Neural progenitor cell (in vitro differentiated cells): ENCODE measurements around the gene UACA. TPM values are rescaled to one million over a fixed set of nuclear protein-coding genes. Genes with fewer than 3 reads are reported as not detected.

Experiments used
- DNase-seq: peaks from one replicate; pipeline ENCODE4 v3.0.0-alpha.2; 2016; ENCODE audit warnings: low spot score
- H2AFZ ChIP-seq: fragments of 200-600 bp; sonication (generic); replicated peaks from 2 replicates; pipeline ENCODE4 v1.6.1; 2016; ENCODE audit warnings: antibody characterized with exemption
- H3F3A ChIP-seq: fragments of 200-600 bp; sonication (generic); 2 replicates; pipeline ENCODE4 v1.6.1; 2016; ENCODE audit warnings: antibody characterized with exemption, low read depth
- H3K27ac ChIP-seq: fragments of 200-600 bp; sonication (generic); 2 replicates; pipeline ENCODE4 v1.5.1; 2016; ENCODE audit warnings: mild to moderate bottlenecking
- H3K27me3 ChIP-seq: fragments of 200-600 bp; sonication (generic); 2 replicates; pipeline ENCODE4 v1.6.1; 2016; ENCODE audit warnings: mild to moderate bottlenecking, moderate library complexity
- H3K36me3 ChIP-seq: fragments of 200-600 bp; sonication (generic); 2 replicates; pipeline ENCODE4 v1.5.1; 2016
- H3K4me1 ChIP-seq: fragments of 200-600 bp; sonication (generic); 2 replicates; pipeline ENCODE4 v1.6.1; 2016; ENCODE audit warnings: mixed run types
- H3K4me2 ChIP-seq: fragments of 200-600 bp; sonication (generic); 2 replicates; pipeline ENCODE4 v1.6.1; 2016
- H3K4me3 ChIP-seq: fragments of 200-600 bp; sonication (generic); 2 replicates; pipeline ENCODE4 v1.5.1; 2016
- H3K79me2 ChIP-seq: fragments of 200-600 bp; sonication (generic); 2 replicates; pipeline ENCODE4 v1.6.1; 2016; ENCODE audit warnings: low read depth
- H3K9ac ChIP-seq: fragments of 200-600 bp; sonication (generic); 2 replicates; pipeline ENCODE4 v1.6.1; 2016
- H3K9me3 ChIP-seq: fragments of 200-600 bp; sonication (generic); 2 replicates; pipeline ENCODE4 v1.5.1; 2016; ENCODE audit warnings: low read depth
- H4K20me1 ChIP-seq: fragments of 200-600 bp; sonication (generic); 2 replicates; pipeline ENCODE4 v1.6.1; 2016; ENCODE audit warnings: low read depth
- H3K27ac Mint-ChIP-seq: 3 replicates; pipeline ENCODE4 v1.8.0; 2021; ENCODE audit warnings: mixed read lengths
- H3K27me3 Mint-ChIP-seq: 2 replicates; pipeline ENCODE4 v1.8.0; 2022; ENCODE audit warnings: low read depth, mild to moderate bottlenecking, inconsistent platforms, moderate library complexity, mixed read lengths; ENCODE audit not compliant: insufficient read depth
- H3K36me3 Mint-ChIP-seq: 3 replicates; pipeline ENCODE4 v1.8.0; 2021; ENCODE audit warnings: mixed read lengths
- H3K4me1 Mint-ChIP-seq: 3 replicates; pipeline ENCODE4 v1.8.0; 2021; ENCODE audit warnings: mixed read lengths
- H3K4me3 Mint-ChIP-seq: 3 replicates; pipeline ENCODE4 v1.8.0; 2021; ENCODE audit warnings: mild to moderate bottlenecking, moderate library complexity, mixed read lengths
- H3K9me3 Mint-ChIP-seq: 3 replicates; pipeline ENCODE4 v1.8.0; 2020; ENCODE audit warnings: mixed read lengths
- CTCF ChIP-seq: fragments of 200-600 bp; sonication (generic); IDR thresholded peaks from 2 replicates; pipeline ENCODE4 v1.5.1; 2017; ENCODE audit warnings: antibody characterized with exemption, mild to moderate bottlenecking
- EZH2 ChIP-seq: fragments of 200-600 bp; sonication (generic); IDR thresholded peaks from 2 replicates; pipeline ENCODE4 v1.6.1; 2017; ENCODE audit warnings: antibody characterized with exemption, mild to moderate bottlenecking, moderate library complexity
- EZH2phosphoT487 ChIP-seq: fragments of 200-600 bp; sonication (generic); IDR thresholded peaks from 2 replicates; pipeline ENCODE4 v1.6.1; 2017; ENCODE audit warnings: antibody characterized with exemption
- total RNA-seq: library from RNA; depleted of rRNA; stranded (reverse); fragments of >200 nt; gene quantifications from 2 replicates; pipeline ENCODE4 v1.2.3, GENCODE V29; 2015; ENCODE audit warnings: low replicate concordance

UACA gene
- total RNA-seq, 1 donor from 2014 or later, result 70.0 TPM

- Mint-ChIP-seq H3K9me3 (no peaks in the 10 kb centered on the region), H3K27me3 (no peaks in the 10 kb centered on the region), H3K4me3 (no peak overlapping the region), H3K4me1 (peaks cover 35% of the 10 kb centered on the region), H3K27ac (no peak overlapping the region), H3K36me3 (no peaks in the 10 kb centered on the region)
- Histone ChIP-seq H3K36me3 (no peaks in the 10 kb centered on the region), H3K9ac (no peak overlapping the region), H4K20me1 (no peaks in the 10 kb centered on the region), H3K4me3 (no peak overlapping the region), H3K4me1 (peaks cover 34% of the 10 kb centered on the region), H3F3A (no peaks in the 10 kb centered on the region), H3K9me3 (no peaks in the 10 kb centered on the region), H2AFZ (no peak overlapping the region), H3K79me2 (peaks cover 32% of the 10 kb centered on the region), H3K27ac (no peak overlapping the region), H3K27me3 (no peaks in the 10 kb centered on the region), H3K4me2 (no peak overlapping the region)
- no peak for DNase-seq
- no peak for TF ChIP-seq CTCF
- TF ChIP-seq EZH2phosphoT487, result no peak
- no peak for TF ChIP-seq EZH2
These were observed 51.1 kb downstream of the UACA start for GRCh38 chr15:70712271-70712670.

GRCh38 chr15:70710714-70711113 is 52.6 kb downstream of the UACA start:
- no peaks in the 10 kb centered on the region for H3K9me3 ChIP-seq
- no peaks in the 10 kb centered on the region for H4K20me1 ChIP-seq
- H3K4me1 ChIP-seq, result peaks cover 34% of the 10 kb centered on the region
- TF ChIP-seq EZH2phosphoT487 (no peak), CTCF (no peak), EZH2 (no peak)
- no peak overlapping the region for H3K27ac Mint-ChIP-seq
- H2AFZ ChIP-seq, result no peak overlapping the region
- no peaks in the 10 kb centered on the region for H3K27me3 Mint-ChIP-seq
- H3K9me3 Mint-ChIP-seq, result no peaks in the 10 kb centered on the region
- no peaks in the 10 kb centered on the region for H3K36me3 ChIP-seq
- H3K4me1 Mint-ChIP-seq, result peaks cover 31% of the 10 kb centered on the region
- H3K79me2 ChIP-seq, result peaks cover 45% of the 10 kb centered on the region
- no peaks in the 10 kb centered on the region for H3F3A ChIP-seq
- no peaks in the 10 kb centered on the region for H3K27me3 ChIP-seq
- no peak overlapping the region for H3K4me3 ChIP-seq
- H3K9ac ChIP-seq, result no peak overlapping the region
- no peak overlapping the region for H3K27ac ChIP-seq
- H3K36me3 Mint-ChIP-seq, result no peaks in the 10 kb centered on the region
- no peak overlapping the region for H3K4me2 ChIP-seq
- no peak for DNase-seq
- no peak overlapping the region for H3K4me3 Mint-ChIP-seq

DNA sequence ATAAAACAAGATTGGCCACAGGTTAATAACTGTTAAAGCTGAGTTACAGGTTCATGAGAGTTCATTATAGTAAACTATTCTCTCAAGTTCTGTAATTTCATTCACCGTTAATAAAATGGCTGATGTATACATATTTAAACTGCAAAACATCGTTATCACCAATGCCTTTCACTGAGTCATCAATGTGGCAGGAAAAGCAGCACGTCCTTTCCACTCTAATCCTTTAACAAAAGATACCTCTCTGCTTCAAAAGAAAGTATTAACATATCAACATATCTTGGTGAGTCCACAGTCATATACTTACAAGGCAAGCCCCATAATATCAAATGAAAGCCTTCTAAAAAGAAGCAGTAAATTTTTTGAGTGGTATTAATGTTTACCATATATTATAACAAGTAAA is 54.5 kb downstream of the UACA start:
- Histone ChIP-seq H3K36me3 (no peaks in the 10 kb centered on the region), H3K9me3 (no peaks in the 10 kb centered on the region), H3K79me2 (peaks cover 37% of the 10 kb centered on the region), H3K9ac (no peak overlapping the region), H2AFZ (no peak overlapping the region), H3K27ac (no peak overlapping the region), H3K4me3 (no peak overlapping the region), H3F3A (no peaks in the 10 kb centered on the region), H3K27me3 (no peaks in the 10 kb centered on the region), H4K20me1 (no peaks in the 10 kb centered on the region), H3K4me2 (no peak overlapping the region), H3K4me1 (peaks cover 25% of the 10 kb centered on the region)
- Mint-ChIP-seq H3K36me3 (no peaks in the 10 kb centered on the region), H3K27me3 (no peaks in the 10 kb centered on the region), H3K4me3 (no peak overlapping the region), H3K4me1 (peaks cover 23% of the 10 kb centered on the region), H3K9me3 (no peaks in the 10 kb centered on the region), H3K27ac (no peak overlapping the region)
- TF ChIP-seq CTCF (no peak), EZH2phosphoT487 (no peak), EZH2 (no peak)
- DNase-seq, result no peak
